Liver (tissue), 3 donors: ENCODE measurements around the gene MSH3.

Source experiments
- ATF3 ChIP-seq: IDR thresholded peaks from 2 replicates; pipeline ENCODE4 v1.6.1; 2016; ENCODE audit warnings: antibody characterized with exemption
- CTCF ChIP-seq: fragments of 150-350 bp; IDR thresholded peaks from 2 replicates; pipeline ENCODE4 v1.5.1; 2017; ENCODE audit warnings: improper control_type of control experiment, low read depth, low read length; ENCODE audit not compliant: missing input control
- EGR1 ChIP-seq, 2 donors: IDR thresholded peaks; 2 replicates each; pipeline ENCODE4 v1.6.1; 2016 to 2018; ENCODE audit warnings: antibody characterized with exemption in 2 of 2, low read depth in 2 of 2
- GABPA ChIP-seq, 2 donors: IDR thresholded peaks in 1 of 2; conservative IDR thresholded peaks in 1 of 2; 2 replicates each; pipeline ENCODE4 v1.6.1; 2016; ENCODE audit warnings: antibody characterized with exemption in 2 of 2, mild to moderate bottlenecking in 1 of 2, moderate library complexity in 1 of 2
- JUND ChIP-seq, 2 donors: IDR thresholded peaks; 2 replicates each; pipeline ENCODE4 v1.6.1; 2016; ENCODE audit warnings: antibody characterized with exemption in 2 of 2
- MAX ChIP-seq: IDR thresholded peaks from 2 replicates; pipeline ENCODE4 v1.6.1; 2016; ENCODE audit warnings: antibody characterized with exemption
- NR2F2 ChIP-seq: IDR thresholded peaks from 2 replicates; pipeline ENCODE4 v1.6.1; 2016; ENCODE audit warnings: antibody characterized with exemption
- RAD21 ChIP-seq, 2 donors: IDR thresholded peaks; 2 replicates each; pipeline ENCODE4 v1.6.1; 2016; ENCODE audit warnings: antibody characterized with exemption in 2 of 2, mild to moderate bottlenecking in 2 of 2
- REST ChIP-seq: IDR thresholded peaks from 2 replicates; pipeline ENCODE4 v1.6.1; 2016; ENCODE audit warnings: antibody characterized with exemption, mild to moderate bottlenecking
- SP1 ChIP-seq: IDR thresholded peaks from 2 replicates; pipeline ENCODE4 v1.6.1; 2018; ENCODE audit warnings: antibody characterized with exemption, mild to moderate bottlenecking
- TAF1 ChIP-seq: conservative IDR thresholded peaks from 2 replicates; pipeline ENCODE4 v1.6.1; 2016; ENCODE audit warnings: antibody characterized with exemption, mild to moderate bottlenecking
- YY1 ChIP-seq: IDR thresholded peaks from 2 replicates; pipeline ENCODE4 v1.6.1; 2016; ENCODE audit warnings: antibody characterized with exemption, mild to moderate bottlenecking
- ZBTB33 ChIP-seq: IDR thresholded peaks from 2 replicates; pipeline ENCODE4 v1.6.1; 2016; ENCODE audit warnings: antibody characterized with exemption
- donor health status: healthy.
- donor health status: healthy.

GRCh38 chr5:80870442-80870841 lies 216.0 kb downstream of the MSH3 start:
- TF ChIP-seq CTCF (no peak), MAX (no peak), ZBTB33 (no peak), JUND (IDR thresholded peaks at IDR 0.05) (no peak), REST (no peak), EGR1 (IDR thresholded peaks at IDR 0.05; ENCODE audit: low read depth in 2 of 2) (no peak), TAF1 (no peak), SP1 (no peak), GABPA (IDR thresholded peaks at IDR 0.05 in 1 of 2, conservative IDR thresholded peaks at IDR 0.05 in 1 of 2) (no peak), YY1 (no peak), RAD21 (IDR thresholded peaks at IDR 0.05) (no peak), NR2F2 (no peak), ATF3 (no peak)
